MM.1S (cell line): ENCODE measurements around the gene SPIRE1.

Source experiments
- EZH2 ChIP-seq: fragments of 300-600 bp; sonication (generic); optimal IDR thresholded peaks from 2 replicates; pipeline ENCODE3; 2017; ENCODE audit warnings: low read depth, mild to moderate bottlenecking, antibody characterized with exemption, low read length, mixed read lengths
- TF ChIP-seq, protein P1 (sequence below): fragments of 300-600 bp; sonication (generic); IDR thresholded peaks from 2 replicates; pipeline ENCODE4 v1.5.1; 2016; ENCODE audit warnings: antibody characterized with exemption, low read length, mixed read lengths

- TF ChIP-seq, protein P1, sequence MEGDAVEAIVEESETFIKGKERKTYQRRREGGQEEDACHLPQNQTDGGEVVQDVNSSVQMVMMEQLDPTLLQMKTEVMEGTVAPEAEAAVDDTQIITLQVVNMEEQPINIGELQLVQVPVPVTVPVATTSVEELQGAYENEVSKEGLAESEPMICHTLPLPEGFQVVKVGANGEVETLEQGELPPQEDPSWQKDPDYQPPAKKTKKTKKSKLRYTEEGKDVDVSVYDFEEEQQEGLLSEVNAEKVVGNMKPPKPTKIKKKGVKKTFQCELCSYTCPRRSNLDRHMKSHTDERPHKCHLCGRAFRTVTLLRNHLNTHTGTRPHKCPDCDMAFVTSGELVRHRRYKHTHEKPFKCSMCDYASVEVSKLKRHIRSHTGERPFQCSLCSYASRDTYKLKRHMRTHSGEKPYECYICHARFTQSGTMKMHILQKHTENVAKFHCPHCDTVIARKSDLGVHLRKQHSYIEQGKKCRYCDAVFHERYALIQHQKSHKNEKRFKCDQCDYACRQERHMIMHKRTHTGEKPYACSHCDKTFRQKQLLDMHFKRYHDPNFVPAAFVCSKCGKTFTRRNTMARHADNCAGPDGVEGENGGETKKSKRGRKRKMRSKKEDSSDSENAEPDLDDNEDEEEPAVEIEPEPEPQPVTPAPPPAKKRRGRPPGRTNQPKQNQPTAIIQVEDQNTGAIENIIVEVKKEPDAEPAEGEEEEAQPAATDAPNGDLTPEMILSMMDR: no peak
- TF ChIP-seq EZH2: no peak
These were observed 19.2 kb downstream of the SPIRE1 start for GRCh38 chr18:12638644-12639124.
